ENCODE data around the gene WAS. TPM values are rescaled to one million over a fixed set of nuclear protein-coding genes. Genes with fewer than 3 reads are reported as not detected.

Gene WAS
- total RNA-seq, 4 donors from 2014 or later: 1.4 to 4.8 (median 3.3) TPM

GRCh38 chrX:48711929-48712505 is 28.4 kb downstream of the WAS start:
- TF ChIP-seq POLR2A (IDR thresholded peaks at IDR 0.05): no peak
- no peak for TF ChIP-seq CTCF (IDR thresholded peaks at IDR 0.05)
- Histone ChIP-seq H3K4me3 (replicated peaks in 1 of 3) (no peak overlapping the region), H3K27ac (no peak overlapping the region), H3K4me1 (no peaks in the 10 kb centered on the region), H3K27me3 (no peaks in the 10 kb centered on the region), H3K36me3 (no peaks in the 10 kb centered on the region), H3K9me3 (no peaks in the 10 kb centered on the region)
- intact Hi-C loops (cut with DNase I): no loop called here
- DNase-seq: no peak
- 74 to 82% methylated on average over 4 to 5 of the region's 7 CpGs for WGBS, 2 donors

GRCh38 chrX:48713847-48714246 is 30.2 kb downstream of the WAS start:
- Histone ChIP-seq H3K4me3 (replicated peaks in 1 of 3) (no peak overlapping the region), H3K27ac (no peak overlapping the region), H3K36me3 (no peaks in the 10 kb centered on the region), H3K4me1 (no peaks in the 10 kb centered on the region), H3K27me3 (no peaks in the 10 kb centered on the region), H3K9me3 (no peaks in the 10 kb centered on the region)
- TF ChIP-seq CTCF (IDR thresholded peaks at IDR 0.05): no peak
- intact Hi-C loops (cut with DNase I): no loop called here
- DNase-seq: no peak
- 85 to 92% methylated on average over 2 of the region's 2 CpGs for WGBS, 2 donors

GRCh38 chrX:48714573-48714972 is 31.0 kb downstream of the WAS start:
- intact Hi-C loops (cut with DNase I): no loop called here
- no peaks in the 10 kb centered on the region for H3K36me3 ChIP-seq
- no peak overlapping the region for H3K4me3 ChIP-seq (replicated peaks in 1 of 3)
- no peaks in the 10 kb centered on the region for H3K4me1 ChIP-seq
- WGBS, 2 donors: 64 to 90% methylated on average over 5 of the region's 5 CpGs
- H3K27me3 ChIP-seq: no peaks in the 10 kb centered on the region
- H3K27ac ChIP-seq: no peak overlapping the region
- no peak for DNase-seq
- no peak for TF ChIP-seq POLR2A (IDR thresholded peaks at IDR 0.05)
- TF ChIP-seq CTCF (IDR thresholded peaks at IDR 0.05): no peak
- H3K9me3 ChIP-seq: no peaks in the 10 kb centered on the region

GRCh38 chrX:48715072-48715471 is 31.5 kb downstream of the WAS start:
- Histone ChIP-seq H3K4me3 (replicated peaks in 1 of 3) (no peak overlapping the region), H3K36me3 (no peaks in the 10 kb centered on the region), H3K27ac (no peak overlapping the region), H3K4me1 (no peaks in the 10 kb centered on the region), H3K9me3 (no peaks in the 10 kb centered on the region), H3K27me3 (no peaks in the 10 kb centered on the region)
- DNase-seq: no peak
- 76 to 90% methylated on average over 1 to 2 of the region's 2 CpGs for WGBS, 2 donors
- intact Hi-C loops (cut with DNase I): no loop called here
- TF ChIP-seq CTCF (IDR thresholded peaks at IDR 0.05) (no peak), POLR2A (IDR thresholded peaks at IDR 0.05) (no peak)

GRCh38 chrX:48715876-48716502 is 32.4 kb downstream of the WAS start:
- DNase-seq: no peak
- H3K36me3 ChIP-seq: no peaks in the 10 kb centered on the region
- H3K4me3 ChIP-seq (replicated peaks in 1 of 3): no peak overlapping the region
- intact Hi-C loops (cut with DNase I): no loop called here
- no peaks in the 10 kb centered on the region for H3K27me3 ChIP-seq
- no peak overlapping the region for H3K27ac ChIP-seq
- no peaks in the 10 kb centered on the region for H3K4me1 ChIP-seq
- no peak for TF ChIP-seq CTCF (IDR thresholded peaks at IDR 0.05)
- no peaks in the 10 kb centered on the region for H3K9me3 ChIP-seq
- 79 to 88% methylated on average over 3 to 4 of the region's 4 CpGs for WGBS, 2 donors
